ENCODE measurements around the gene PTPRM. TPM values are rescaled to one million over a fixed set of nuclear protein-coding genes. Genes with fewer than 3 reads are reported as not detected.

Gene PTPRM
- total and polyA plus RNA-seq, 2 donors (not counting 3 experiments of a cell fraction or from before 2014, with no cell fraction given) = 37.4 to 43.7 TPM

GRCh38 chr18:7754258-7754657, 187.1 kb downstream of the PTPRM start:
- intact Hi-C loops (cut with micrococcal nuclease) (loop anchor here (2.0 kb wide), 1 partner anchor 481 kb away; no protein-coding TSS in a partner anchor), dilution Hi-C loops (cut with MboI; ENCODE audit: extremely low pct_ligation_motif_present, low sequenced_read_pairs) (no loop called here)
- no peak for TF ChIP-seq MAX (IDR thresholded peaks at IDR 0.05; ENCODE audit: insufficient read depth, insufficient read length)
- no peak for TF ChIP-seq JUN (IDR thresholded peaks at IDR 0.05; ENCODE audit: borderline replicate concordance, insufficient read depth, insufficient read length, low read depth)
- TF ChIP-seq GATA2 (IDR thresholded peaks at IDR 0.05; ENCODE audit: insufficient read depth, insufficient read length, low read depth, low read length) = no peak
- no peak for TF ChIP-seq FOS (IDR thresholded peaks at IDR 0.05; ENCODE audit: borderline replicate concordance, insufficient read depth, low read length)
- TF ChIP-seq MYC (IDR thresholded peaks at IDR 0.05; ENCODE audit: low read depth, low read length) = no peak
- TF ChIP-seq CTCF (IDR thresholded peaks at IDR 0.05; ENCODE audit: extremely low read depth in 1 of 2, insufficient read depth in 1 of 2, low read depth in 1 of 2, low read length in 2 of 2) = no peak
- no peak for TF ChIP-seq POLR2AphosphoS5 (IDR thresholded peaks at IDR 0.05; ENCODE audit: insufficient read depth, low read depth, low read length)
- no peak for TF ChIP-seq POLR2A (IDR thresholded peaks at IDR 0.05; ENCODE audit: low read depth, low read length)
- no peak for TF ChIP-seq EZH2 (IDR thresholded peaks at IDR 0.05; ENCODE audit: borderline replicate concordance, low read depth, low read length, severe bottlenecking)
- Histone ChIP-seq H3K4me3 (replicated peaks in 1 of 3; ENCODE audit: insufficient read depth in 1 of 3, low read depth in 1 of 3, low read length in 3 of 3) (no peak overlapping the region), H2AFZ (ENCODE audit: low read depth, low read length) (no peak overlapping the region), H3K9me1 (replicated peaks; ENCODE audit: control insufficient read depth, extremely low read depth, insufficient read depth, low read length) (no peaks in the 10 kb centered on the region), H3K4me2 (ENCODE audit: insufficient read depth, low read length) (no peak overlapping the region), H3K27me3 (ENCODE audit: control insufficient read depth in 2 of 2, insufficient read depth in 2 of 2, low read length in 2 of 2) (no peaks in the 10 kb centered on the region), H3K9ac (replicated peaks; ENCODE audit: extremely low read depth, insufficient read depth, low read length) (no peak overlapping the region), H3K79me2 (ENCODE audit: control insufficient read depth, insufficient read depth, low read length) (no peaks in the 10 kb centered on the region), H3K9me3 (replicated peaks; ENCODE audit: control insufficient read depth, insufficient read depth, low read length) (no peaks in the 10 kb centered on the region), H3K4me1 (ENCODE audit: control insufficient read depth, extremely low read depth, insufficient read depth, low read length) (peaks cover 22% of the 10 kb centered on the region), H3K36me3 (ENCODE audit: control insufficient read depth in 2 of 2, extremely low read depth in 1 of 2, insufficient read depth in 2 of 2, low read length in 2 of 2) (no peaks in the 10 kb centered on the region), H3K27ac (ENCODE audit: insufficient read depth, low read depth, low read length) (no peak overlapping the region), H4K20me1 (replicated peaks; ENCODE audit: control insufficient read depth, extremely low read depth, insufficient read depth, low read length) (no peaks in the 10 kb centered on the region)
- DNase-seq (ENCODE audit: low read depth, low spot score) (no peak), FAIRE-seq (no peak)
- ChIA-PET POLR2A (no interaction called here), CTCF (interaction anchor here (1.7 kb wide), 1 partner anchor 482 kb away, joined by 4 read pairs; no protein-coding TSS in a partner anchor)
- BruUV-seq (replicated peaks) = no TSS peak

All from endothelial cell of umbilical vein (primary cell).